ENCODE data around the gene MUC4. TPM values are rescaled to one million over a fixed set of nuclear protein-coding genes. Genes with fewer than 3 reads are reported as not detected.

MUC4 gene
- total and polyA plus RNA-seq, 9 of the 15 experiments (the other 6 are each of a cell fraction or from before 2014, with no cell fraction given), result under 0.01 to 0.21 (median 0.10) TPM; not detected in 4

DNA sequence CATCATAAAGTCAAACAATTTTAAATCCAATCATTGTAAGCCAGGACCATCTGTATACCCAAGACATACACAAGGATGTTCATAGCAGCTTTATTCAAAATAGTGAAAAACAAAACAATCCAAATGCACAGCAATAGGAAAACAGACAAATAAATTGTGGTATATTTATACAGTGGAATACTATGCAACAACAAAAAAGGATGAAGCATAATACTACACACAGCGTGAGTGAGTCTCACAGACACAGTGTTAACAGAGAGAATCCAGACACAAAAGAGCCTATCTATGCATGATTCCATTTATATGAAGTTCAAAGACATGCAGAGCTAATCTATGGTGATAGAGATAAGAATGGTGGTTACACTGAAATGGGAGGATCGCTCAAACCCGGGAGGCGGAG lies 96.6 kb downstream of the MUC4 start (continued):
- TF ChIP-seq, protein P1, sequence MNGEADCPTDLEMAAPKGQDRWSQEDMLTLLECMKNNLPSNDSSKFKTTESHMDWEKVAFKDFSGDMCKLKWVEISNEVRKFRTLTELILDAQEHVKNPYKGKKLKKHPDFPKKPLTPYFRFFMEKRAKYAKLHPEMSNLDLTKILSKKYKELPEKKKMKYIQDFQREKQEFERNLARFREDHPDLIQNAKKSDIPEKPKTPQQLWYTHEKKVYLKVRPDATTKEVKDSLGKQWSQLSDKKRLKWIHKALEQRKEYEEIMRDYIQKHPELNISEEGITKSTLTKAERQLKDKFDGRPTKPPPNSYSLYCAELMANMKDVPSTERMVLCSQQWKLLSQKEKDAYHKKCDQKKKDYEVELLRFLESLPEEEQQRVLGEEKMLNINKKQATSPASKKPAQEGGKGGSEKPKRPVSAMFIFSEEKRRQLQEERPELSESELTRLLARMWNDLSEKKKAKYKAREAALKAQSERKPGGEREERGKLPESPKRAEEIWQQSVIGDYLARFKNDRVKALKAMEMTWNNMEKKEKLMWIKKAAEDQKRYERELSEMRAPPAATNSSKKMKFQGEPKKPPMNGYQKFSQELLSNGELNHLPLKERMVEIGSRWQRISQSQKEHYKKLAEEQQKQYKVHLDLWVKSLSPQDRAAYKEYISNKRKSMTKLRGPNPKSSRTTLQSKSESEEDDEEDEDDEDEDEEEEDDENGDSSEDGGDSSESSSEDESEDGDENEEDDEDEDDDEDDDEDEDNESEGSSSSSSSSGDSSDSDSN (IDR thresholded peaks at IDR 0.05; ENCODE audit: borderline replicate concordance in 1 of 2, low read depth in 2 of 2, low read length in 2 of 2), result 0 out of 4 replicates have a peak, but pooled peaks of 1 of the 2 experiments have one; percentile 65
- TF ChIP-seq ZKSCAN1 (IDR thresholded peaks at IDR 0.05; ENCODE audit: low read depth, low read length) (no peak), RCOR1 (IDR thresholded peaks at IDR 0.05; ENCODE audit: borderline replicate concordance in 1 of 2, low read depth in 2 of 2, low read length in 2 of 2) (peak in 1 of 2 experiments; percentile 65; a peak in 2 of 4 replicates), SRSF9 (IDR thresholded peaks at IDR 0.05; ENCODE audit: borderline replicate concordance, low read depth, low read length) (no peak), ZNF3 (CRISPR knock-in tag; IDR thresholded peaks at IDR 0.05) (no peak), U2AF2 (optimal IDR thresholded peaks at IDR 0.05; ENCODE audit: low read depth, low read length) (no peak), HNRNPK (IDR thresholded peaks at IDR 0.05; ENCODE audit: low read depth, low read length, poor library complexity, severe bottlenecking) (no peak), RBM25 (IDR thresholded peaks at IDR 0.05; ENCODE audit: low read depth, low read length, severe bottlenecking) (peak; percentile 75), SMARCA4 (IDR thresholded peaks at IDR 0.05) (peak; percentile 21), TCF7 (IDR thresholded peaks at IDR 0.05; ENCODE audit: borderline replicate concordance) (peak; percentile 83; the same call in 1 of the 2 replicates), PYGO2 (tag; IDR thresholded peaks at IDR 0.05) (no peak), HIVEP1 (CRISPR knock-in tag; IDR thresholded peaks at IDR 0.05) (no peak), ZNF707 (CRISPR knock-in tag; conservative IDR thresholded peaks at IDR 0.05) (no peak), YBX1 (IDR thresholded peaks at IDR 0.05) (no peak), SMAD1 (IDR thresholded peaks at IDR 0.05; ENCODE audit: low read depth, low read length, partially characterized antibody) (no peak), TEAD4 (IDR thresholded peaks at IDR 0.05; ENCODE audit: low read length) (no peak), TEAD4 (CRISPR knock-in tag; IDR thresholded peaks at IDR 0.05; ENCODE audit: borderline replicate concordance) (no peak), ZNF184 (CRISPR knock-in tag; IDR thresholded peaks at IDR 0.05) (no peak), HEY1 (CRISPR knock-in tag; IDR thresholded peaks at IDR 0.05; ENCODE audit: borderline replicate concordance) (peak; percentile 67; the same call in 1 of the 2 replicates)
- TF ChIP-seq, protein P2, sequence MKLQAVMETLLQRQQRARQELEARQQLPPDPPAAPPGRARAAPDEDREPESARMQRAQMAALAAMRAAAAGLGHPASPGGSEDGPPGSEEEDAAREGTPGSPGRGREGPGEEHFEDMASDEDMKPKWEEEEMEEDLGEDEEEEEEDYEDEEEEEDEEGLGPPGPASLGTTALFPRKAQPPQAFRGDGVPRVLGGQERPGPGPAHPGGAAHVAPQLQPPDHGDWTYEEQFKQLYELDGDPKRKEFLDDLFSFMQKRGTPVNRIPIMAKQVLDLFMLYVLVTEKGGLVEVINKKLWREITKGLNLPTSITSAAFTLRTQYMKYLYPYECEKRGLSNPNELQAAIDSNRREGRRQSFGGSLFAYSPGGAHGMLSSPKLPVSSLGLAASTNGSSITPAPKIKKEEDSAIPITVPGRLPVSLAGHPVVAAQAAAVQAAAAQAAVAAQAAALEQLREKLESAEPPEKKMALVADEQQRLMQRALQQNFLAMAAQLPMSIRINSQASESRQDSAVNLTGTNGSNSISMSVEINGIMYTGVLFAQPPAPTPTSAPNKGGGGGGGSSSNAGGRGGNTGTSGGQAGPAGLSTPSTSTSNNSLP (IDR thresholded peaks at IDR 0.05; ENCODE audit: borderline replicate concordance, low read depth, low read length), result 0 out of 2 replicates have a peak, but pooled peaks have one; percentile 13
- TF ChIP-seq, protein P3, sequence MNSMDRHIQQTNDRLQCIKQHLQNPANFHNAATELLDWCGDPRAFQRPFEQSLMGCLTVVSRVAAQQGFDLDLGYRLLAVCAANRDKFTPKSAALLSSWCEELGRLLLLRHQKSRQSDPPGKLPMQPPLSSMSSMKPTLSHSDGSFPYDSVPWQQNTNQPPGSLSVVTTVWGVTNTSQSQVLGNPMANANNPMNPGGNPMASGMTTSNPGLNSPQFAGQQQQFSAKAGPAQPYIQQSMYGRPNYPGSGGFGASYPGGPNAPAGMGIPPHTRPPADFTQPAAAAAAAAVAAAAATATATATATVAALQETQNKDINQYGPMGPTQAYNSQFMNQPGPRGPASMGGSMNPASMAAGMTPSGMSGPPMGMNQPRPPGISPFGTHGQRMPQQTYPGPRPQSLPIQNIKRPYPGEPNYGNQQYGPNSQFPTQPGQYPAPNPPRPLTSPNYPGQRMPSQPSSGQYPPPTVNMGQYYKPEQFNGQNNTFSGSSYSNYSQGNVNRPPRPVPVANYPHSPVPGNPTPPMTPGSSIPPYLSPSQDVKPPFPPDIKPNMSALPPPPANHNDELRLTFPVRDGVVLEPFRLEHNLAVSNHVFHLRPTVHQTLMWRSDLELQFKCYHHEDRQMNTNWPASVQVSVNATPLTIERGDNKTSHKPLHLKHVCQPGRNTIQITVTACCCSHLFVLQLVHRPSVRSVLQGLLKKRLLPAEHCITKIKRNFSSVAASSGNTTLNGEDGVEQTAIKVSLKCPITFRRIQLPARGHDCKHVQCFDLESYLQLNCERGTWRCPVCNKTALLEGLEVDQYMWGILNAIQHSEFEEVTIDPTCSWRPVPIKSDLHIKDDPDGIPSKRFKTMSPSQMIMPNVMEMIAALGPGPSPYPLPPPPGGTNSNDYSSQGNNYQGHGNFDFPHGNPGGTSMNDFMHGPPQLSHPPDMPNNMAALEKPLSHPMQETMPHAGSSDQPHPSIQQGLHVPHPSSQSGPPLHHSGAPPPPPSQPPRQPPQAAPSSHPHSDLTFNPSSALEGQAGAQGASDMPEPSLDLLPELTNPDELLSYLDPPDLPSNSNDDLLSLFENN (IDR thresholded peaks at IDR 0.05; ENCODE audit: low read depth in 2 of 2, low read length in 2 of 2), result no peak
- TF ChIP-seq, protein P4, sequence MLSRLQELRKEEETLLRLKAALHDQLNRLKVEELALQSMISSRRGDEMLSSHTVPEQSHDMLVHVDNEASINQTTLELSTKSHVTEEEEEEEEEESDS (CRISPR knock-in tag; IDR thresholded peaks at IDR 0.05), result no peak

Measured in K562 (cell line).